NOMO-1 treated with DMSO at 0.1 percent for 48 hours (cell line): ENCODE measurements around the gene C19orf25.
"Not testable (repeated sequence)": the region's sequence is repeated elsewhere in the genome, so short reads cannot be mapped to it uniquely, and the experiment has no call there.

Source experiments
- DNase-seq: peaks from one replicate; lab custom pipeline; 2025; ENCODE audit not compliant: unreplicated experiment; lab: John Stamatoyannopoulos, UW

The C19orf25 gene

DNA sequence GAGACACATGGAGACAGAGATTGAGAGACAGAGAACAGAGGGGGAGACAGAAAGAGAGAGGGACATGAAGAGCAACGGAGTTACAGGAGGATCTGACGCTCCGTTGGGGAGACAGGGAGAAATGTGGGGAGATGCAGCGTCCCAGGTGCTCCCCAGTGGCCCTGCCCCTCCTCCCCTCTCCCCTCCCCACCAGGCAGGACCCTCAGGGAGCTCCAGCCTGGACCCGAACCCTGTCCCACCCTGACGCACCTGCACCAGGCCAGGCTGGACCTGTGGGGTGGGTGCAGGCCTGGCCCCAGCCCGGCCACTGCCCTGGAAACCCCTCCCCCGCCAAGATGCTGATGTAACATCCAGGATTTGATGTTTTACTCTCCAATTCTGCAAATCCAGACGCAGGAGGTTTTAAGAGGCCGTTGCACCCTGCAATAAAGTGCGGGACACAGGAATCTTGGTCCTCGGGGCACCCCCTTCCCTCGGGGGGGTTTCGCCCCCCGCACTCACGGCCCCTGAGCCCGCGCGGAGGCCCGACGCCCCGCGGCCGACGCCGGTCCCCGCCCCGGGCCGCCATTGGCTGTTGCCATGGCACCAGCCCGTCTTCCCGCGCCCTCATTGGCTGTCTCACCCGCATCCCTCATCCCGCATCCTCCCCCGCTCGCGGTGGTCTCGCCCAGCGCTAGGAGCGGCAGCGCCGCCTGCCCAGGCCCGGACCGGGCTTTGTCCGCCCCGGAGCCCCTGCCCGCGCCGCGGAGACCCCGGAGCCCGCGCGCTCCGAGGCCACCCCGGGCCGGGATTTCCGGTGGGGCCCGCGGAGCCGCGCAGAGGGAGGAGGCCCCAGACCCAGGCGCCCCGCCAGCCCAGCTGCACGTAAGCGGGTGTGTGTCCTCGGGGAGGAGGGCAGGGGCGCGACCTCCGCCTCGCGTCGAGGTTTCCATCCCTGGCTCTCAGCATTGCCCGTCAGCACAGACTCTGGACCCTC, 29.3 kb downstream of the C19orf25 start, which contains the start of gene APC2:
Gene APC2 (plus strand): TSS at position 655 of the 976 bp plus-strand sequence. CDS start 2,881 bp downstream, outside the sequence.
- DNase-seq, result no peak

DNA sequence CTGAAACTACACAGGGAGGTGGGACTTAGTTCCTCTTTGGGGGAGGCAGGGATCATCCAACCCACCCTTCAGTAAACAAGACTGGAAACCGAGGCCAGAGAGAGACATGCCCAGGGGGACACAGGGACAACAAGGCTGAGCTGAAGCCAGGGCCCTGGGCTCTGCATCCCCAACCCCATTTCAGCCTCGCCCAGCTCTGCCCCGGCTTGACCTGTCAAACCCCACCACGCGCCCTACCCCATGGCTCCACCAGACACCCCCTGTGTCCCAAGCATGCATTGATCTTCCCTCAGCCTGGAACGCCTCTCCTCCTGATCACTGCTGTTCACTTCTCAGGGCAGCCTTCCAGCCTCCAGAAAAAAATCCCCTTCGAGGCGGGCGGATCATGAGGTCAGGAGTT, 31.1 kb downstream of the C19orf25 start:
- no peak for DNase-seq

DNA sequence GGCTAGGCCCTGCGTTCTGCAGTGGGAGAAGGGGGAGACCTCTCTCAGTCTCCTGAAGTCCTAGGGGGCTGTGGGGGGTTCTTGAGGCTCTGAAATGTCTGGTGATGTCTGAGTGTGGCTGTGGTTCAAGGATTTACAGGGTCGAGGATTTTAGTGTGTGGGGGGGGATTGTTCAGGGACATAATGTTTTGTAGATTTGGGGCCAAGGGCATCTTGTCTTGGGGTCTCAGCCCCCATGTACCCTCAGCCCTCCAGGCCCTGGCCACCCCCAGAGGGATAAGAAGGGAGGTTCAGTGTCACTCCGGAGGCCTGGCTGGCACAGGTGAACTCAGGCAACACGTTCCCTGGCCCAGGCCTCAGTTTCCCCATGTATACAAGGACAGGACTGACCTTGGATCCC, 31.5 kb downstream of the C19orf25 start:
- no peak for DNase-seq

DNA sequence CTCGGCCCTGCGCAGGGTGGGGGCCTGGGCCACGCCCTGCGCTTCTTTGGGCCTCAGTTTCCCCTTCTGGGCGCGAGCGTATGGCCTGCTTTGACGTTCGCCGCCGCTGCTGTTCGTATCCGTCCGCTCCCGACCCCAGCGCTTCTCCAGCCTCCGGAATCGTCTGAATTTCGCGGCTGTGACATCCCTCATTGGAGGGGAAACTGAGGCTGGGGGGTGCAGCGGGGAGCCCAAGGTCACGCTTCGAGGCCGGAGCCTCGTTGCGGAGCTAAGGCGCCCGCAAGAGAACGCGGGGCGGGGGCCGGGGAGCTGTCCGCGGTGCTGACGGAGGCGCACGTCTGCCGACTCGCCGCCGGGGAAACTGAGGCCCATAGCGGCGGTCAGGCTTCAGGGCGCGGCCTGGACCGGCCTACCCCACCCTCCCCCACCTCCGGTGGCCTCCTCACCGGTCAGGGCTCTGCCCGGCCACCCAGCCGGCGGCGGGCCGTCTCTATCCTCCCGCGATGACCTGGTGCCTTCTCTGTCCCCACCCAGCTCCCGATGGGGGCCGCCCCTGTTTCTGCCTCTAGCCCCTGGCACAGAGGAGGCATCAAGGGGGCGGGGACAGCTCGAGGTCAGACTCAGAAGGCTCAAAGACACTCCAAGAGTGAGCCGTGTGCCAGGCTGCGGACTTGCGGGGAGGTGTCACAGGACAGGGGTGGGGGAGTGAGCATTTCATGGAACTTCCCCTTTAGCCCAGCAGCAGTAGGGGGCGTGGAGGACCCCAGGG, 32.1 kb downstream of the C19orf25 start:
- no peak for DNase-seq

DNA sequence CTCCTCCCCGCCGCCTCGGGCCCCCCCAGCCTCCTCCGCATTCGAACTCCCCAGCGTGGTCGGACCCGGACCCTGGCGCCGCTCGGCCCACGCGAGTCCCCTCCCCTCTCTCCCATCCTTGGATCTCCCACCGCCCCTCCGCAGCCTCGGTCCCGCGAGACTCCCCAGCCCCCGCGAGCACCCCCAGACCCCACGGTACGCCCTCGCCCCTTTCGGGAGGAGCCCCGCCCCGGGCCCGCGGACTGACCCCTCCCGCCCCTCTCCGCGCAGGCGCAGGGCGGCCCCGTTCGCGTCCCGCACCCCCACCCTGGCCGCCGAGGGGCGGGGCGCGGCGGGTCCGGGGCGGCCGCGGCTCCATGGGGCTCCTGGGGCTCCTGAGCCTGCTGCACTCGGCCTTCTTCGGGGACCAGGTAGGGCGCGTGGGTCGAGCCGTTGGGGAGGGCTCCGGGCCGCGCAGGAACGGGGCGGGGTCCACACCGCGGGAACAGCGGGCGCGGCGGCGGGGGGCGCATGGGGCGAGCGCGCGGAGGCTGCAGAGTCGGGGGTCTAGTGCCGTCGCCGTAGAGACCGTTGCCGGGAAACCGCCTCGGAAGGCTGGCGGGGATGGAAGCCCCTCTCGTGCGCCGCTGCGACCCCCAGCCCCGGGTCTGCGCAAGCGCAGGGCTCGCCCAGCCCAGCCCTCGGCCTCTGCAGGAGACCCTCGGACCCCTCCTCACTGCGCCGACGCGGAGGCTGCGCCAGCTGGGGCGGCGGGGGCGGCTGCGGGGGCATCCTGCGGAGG, 32.9 kb downstream of the C19orf25 start:
- no peak for DNase-seq

DNA sequence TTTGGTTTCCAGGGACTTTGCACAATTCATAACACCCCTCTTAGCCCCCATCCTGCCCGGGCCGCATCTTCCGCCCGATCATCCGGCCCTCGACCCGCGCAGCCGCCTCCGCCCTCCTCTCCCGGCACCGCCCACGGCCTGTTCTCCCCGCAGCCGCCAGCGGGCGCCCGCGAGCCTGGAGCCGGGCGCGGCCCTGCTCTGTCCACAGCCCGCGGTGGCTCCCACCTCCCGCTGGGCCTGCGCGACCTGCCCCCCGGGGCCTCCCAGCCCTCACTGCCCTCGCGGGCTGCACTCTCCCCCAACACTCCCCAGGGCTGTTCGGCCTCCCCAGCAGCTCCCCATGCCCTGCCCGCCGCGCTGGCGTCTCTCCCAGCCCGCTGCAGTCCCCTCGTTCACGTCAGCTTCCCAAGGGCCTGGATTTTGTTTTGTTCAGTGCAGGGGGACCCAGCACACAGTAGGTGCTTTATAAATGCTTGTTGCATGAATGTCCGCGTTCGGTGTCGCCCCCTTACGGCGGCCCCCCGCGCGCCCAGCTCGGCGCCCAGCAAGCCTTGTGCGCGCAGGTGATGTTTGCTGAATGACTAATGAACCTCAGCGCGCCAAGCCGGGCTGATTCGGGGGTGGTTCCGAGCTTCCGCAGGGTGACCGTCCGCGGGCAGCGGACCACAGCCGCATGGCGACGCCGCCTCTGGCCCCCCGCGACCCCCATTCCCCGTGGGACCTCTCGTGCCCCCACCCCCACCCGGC, 33.7 kb downstream of the C19orf25 start:
- peak; percentile 46 for DNase-seq

DNA sequence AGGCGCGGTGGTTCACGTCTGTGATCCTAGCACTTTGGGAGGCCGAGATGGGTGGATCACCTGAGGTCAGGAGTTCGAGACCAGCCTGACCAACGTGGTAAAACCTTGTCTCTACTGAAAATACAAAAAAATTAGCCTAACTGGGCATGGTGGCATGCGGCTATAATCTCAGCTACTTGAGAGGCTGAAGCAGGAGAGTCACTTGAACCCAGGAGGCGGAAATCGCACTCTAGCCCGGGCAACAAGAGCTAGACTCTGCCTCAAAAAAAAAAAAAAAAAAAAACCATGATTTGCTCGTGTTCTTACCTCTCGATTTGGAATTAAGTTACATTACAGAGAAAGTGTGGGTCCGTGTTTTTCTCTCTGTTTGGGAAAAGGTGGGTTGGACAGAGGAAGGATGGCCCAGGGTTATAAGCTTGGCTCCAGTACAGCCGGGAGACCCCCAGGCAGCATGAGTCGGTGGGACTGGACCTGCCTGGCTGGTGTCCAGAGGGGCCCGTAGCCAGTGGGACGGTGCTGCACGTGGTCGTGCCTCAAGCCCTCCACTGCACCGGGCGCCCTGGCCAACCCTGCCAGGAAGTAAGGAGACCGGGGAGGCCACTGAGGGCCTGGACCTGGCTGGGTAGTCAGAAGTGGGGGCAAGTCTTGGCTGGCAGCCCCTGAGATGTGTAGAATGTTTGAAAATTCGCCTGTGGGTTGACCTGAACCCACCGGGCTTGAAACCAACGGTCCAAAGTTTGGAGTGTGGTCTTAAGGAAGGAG, 37.2 kb downstream of the C19orf25 start:
- DNase-seq, result no peak

DNA sequence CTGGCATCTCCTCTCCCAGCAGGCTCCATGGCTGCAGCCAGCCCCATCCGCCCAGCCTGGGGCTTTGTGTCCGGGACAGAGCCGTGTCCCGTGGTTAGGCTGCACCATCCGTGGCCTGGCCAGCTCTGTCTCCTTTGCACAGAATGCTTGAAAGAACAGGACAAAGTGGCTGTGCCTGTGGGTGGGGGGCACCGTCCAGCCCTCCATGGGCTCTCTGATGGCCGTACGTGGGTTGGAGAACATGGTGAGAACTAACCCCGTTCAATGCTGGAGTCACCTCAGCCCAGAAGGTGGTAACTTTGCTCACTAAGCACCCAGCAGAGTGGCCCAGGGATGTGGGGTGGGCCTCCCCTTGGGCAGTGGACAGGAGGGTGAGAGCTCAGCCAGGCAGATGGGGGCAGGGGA, 38.0 kb downstream of the C19orf25 start:
- no peak for DNase-seq

DNA sequence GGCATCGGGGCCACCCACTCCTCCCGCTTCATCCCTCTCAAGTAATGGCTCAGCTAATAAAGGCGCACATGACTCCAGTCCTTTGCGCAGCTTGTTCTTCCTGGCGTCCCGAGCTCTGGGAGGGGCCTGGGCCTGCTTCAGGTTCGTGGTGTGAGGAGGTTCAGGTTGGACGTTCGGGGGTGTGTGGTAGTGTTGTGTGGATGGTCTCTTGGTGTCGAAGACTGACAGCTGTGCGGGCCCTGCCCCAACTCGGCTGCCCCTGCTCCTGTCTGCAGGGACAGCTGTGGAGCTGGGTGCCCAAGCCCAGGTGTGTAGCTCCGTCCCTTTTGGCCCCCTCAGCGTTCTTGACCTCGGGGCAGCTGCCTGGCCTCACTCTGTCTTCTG, 38.6 kb downstream of the C19orf25 start:
- no peak for DNase-seq

DNA sequence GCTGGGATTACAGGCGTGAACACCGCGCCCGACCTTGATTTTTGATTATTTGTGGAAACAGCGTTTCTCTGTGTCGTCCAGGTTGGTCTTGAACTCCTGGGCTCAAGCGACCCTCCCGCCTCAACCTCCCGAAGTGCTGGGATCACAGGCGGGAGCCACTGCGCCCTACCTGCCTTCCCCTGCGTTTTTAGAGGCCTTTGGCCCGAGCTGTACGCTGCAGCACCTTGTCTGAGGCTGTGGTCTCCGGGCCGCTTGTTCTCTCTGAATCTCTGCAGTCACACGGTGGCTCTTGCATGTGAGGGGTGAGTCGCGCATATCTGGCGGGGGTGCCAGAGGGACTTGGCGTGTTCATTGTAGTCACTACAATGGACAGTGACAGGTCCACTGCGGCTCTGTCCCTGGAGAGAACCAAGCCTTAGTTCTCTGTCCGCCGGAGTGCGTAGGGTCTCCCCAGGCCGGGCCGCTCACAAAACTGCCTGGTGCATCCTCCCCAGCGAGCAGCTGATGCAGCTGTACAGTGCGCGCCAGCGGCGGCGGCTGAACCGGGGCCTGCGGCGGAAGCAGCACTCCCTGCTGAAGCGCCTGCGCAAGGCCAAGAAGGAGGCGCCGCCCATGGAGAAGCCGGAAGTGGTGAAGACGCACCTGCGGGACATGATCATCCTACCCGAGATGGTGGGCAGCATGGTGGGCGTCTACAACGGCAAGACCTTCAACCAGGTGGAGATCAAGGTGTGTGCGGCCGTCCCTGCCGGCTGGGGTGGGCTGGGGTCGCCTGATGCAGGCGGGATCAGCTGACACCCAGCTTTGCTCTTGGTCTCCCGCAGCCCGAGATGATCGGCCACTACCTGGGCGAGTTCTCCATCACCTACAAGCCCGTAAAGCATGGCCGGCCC, 39.2 kb downstream of the C19orf25 start:
- DNase-seq, result not testable (repeated sequence)

DNA sequence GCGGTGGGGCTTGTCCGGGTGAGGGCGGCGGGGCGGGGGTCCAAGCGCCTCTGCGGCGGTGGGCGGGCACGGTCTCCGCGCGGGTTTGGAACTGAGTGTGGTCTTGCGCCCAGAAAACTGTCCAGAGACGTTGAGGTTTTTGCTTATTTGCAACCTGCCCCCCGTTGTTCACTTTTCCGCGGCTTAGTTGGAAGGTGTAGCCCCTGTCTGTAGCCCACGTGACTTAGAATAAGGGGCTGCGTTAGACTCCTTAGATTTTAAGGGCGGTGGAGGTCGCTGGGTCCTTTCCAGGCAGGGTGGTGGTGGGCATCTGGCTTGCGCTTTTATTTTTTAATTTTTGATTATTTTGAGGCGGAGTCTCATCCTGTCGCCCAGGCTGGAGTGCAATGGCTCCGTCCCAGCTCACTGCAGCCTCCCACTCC, 40.1 kb downstream of the C19orf25 start:
- no peak for DNase-seq

DNA sequence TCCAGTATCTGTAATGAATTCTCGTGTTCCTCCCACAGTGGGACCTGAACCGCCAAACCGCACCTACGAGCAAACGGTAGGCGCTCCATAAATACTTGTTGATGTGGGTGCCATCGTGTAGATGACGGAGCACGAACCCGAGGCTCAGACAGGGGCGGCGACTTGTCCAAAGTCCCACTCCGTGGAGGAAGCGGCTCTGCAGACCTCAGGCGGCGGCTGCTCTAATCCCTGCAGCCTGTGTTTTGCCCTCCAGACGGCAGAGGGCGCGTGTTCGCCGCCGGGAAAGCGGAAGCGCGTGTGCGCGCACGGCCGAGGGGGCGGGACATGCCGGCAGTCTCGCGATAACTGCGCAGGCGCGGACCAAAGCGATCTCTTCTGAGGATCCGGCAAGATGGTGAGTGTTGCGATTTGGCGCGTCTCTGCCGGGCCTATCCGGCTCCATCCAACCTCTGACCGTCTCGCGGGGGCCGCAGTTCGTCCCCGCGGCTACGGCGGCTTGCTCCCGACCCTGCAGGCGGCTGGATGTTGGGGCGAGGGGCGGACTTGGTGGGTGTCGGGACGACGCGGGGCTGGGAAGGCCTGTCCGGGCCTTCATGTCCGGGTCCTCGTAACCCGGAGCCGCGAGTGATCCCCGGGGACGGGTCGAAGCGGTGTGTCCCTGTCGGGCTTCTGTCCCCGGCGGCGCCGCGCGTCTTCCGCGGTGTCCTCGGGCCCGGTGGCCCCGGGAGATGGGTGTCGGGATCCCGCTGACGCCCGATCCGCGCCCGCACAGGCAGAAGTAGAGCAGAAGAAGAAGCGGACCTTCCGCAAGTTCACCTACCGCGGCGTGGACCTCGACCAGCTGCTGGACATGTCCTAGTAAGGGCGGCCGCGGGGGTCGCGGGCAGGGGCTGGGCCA, 40.7 kb downstream of the C19orf25 start, which contains the start of gene RPS15:
Gene RPS15 (plus strand): TSS at position 362 of the 898 bp plus-strand sequence. CDS start 30 bp downstream, at position 392.
- peak; percentile 84 for DNase-seq

DNA sequence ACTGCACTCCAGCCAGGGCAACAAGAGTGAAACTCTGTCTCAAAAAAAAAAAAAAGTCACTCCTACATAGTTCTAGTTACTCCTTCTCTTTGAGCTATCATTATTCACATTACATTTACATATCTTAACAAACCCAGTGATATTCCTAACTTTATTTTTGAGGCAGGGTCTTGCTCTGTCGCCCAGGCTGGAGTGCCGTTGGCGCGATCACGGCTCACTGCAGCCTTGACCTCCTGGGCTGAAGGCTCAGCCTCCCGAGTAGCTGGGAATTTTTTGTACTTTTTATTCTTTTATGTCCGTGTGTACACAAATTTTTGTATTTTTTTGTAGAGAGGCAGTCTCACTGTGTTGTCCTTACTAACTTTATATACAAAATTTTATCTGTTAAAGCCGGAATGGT, 41.4 kb downstream of the C19orf25 start:
- DNase-seq, result no peak

DNA sequence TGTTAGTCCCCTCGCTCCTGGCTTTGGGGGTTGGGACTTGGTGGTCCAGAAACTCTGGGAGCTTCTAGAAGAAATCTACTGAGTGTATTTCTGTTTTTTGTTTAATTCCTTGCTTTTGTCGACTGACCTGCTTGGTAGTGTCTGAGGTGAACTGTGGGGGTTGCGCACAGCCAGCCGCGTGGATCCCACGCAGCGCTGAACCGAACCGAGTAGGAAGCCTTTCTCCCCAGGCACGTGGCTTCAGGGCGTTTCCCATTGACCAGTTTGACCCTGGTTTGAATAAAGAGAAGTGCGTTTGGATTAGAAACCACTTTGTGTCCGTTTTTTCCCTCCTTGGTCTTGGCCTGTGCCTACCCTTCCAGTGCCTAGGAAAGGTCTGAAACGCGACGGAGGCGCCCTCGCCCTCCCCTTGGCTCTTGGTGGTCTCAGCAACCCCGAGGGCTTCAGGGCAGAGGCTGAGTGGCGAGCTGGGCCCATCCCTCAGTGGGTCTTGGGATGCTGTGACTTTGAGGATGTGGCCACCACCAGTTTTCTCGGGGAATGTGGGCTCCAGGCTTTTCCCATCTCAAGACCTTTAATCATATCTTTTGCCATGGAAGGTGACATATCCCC, 43.5 kb downstream of the C19orf25 start:
- DNase-seq, result no peak

DNA sequence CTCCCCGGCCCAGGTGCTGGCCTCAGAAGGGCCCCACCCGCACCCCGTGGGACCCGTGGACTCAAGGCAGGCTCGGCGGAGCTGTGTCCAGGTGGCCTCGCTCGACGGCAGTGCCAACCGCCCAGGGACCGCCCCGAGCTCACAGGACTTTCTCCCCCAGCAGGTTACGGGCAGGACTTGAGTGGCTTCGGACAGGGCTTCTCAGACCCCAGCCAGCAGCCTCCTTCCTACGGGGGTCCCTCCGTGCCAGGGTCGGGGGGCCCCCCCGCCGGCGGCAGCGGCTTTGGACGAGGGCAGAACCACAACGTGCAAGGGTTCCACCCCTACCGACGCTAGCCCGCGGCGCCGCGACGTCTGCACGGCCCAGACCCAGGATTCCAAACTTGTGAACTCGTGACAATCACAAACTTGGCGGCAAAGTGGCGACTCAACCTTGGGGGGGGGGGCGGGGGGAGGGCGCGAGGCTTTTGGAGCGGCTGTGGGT, 44.4 kb downstream of the C19orf25 start:
- DNase-seq, result no peak

DNA sequence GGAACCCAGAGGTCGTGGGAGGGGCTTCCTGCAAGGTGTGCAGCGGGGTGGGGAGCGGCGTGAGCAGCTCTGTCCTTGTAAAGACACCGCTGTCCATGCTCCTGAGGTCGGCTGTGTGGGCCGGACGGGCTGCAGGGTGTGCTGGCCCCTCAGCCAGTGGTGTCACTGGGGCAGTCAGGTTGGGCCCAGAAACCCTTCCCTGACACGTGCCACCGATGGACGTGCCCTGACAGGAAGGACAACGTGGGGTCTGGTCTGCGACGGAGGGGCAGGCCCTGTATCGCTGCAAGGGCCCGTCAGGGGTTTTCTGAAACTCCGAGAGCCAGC, 45.0 kb downstream of the C19orf25 start:
- DNase-seq, result no peak
